Astrocyte (in vitro differentiated cells and primary cell): ENCODE results near the gene REXO1. TPM values are rescaled to one million over a fixed set of nuclear protein-coding genes. Genes with fewer than 3 reads are reported as not detected.

Source experiments
- DNase-seq: peaks from one replicate; pipeline ENCODE4 v3.0.0-alpha.2; 2010; ENCODE audit warnings: low read depth
- FAIRE-seq: peaks from 2 replicates; lab custom pipeline; 2011; peaks lifted over from hg19 to GRCh38; lab: Jason Lieb, UNC
- H2AFZ ChIP-seq: 2 replicates; pipeline ENCODE4 v1.6.0; 2012; ENCODE audit warnings: low read depth, low read length, inconsistent platforms
- H3K27ac ChIP-seq: 2 replicates; pipeline ENCODE4 v1.5.1; 2011; ENCODE audit warnings: low read depth, low read length, inconsistent platforms
- H3K27me3 ChIP-seq: 2 replicates; pipeline ENCODE4 v1.6.0; 2011; ENCODE audit warnings: low read length, inconsistent platforms; ENCODE audit not compliant: insufficient read depth
- H3K36me3 ChIP-seq: 2 replicates; pipeline ENCODE4 v1.5.1; 2011; ENCODE audit warnings: low read length, inconsistent platforms; ENCODE audit not compliant: insufficient read depth
- H3K4me1 ChIP-seq: 2 replicates; pipeline ENCODE4 v1.5.1; 2011; ENCODE audit warnings: low read length, inconsistent platforms; ENCODE audit not compliant: insufficient read depth
- H3K4me2 ChIP-seq: 2 replicates; pipeline ENCODE4 v1.6.0; 2012; ENCODE audit warnings: low read length, inconsistent platforms
- H3K4me3 ChIP-seq: 2 replicates; pipeline ENCODE4 v1.5.1; 2011; ENCODE audit warnings: low read depth, mild to moderate bottlenecking, low read length, inconsistent platforms; ENCODE audit not compliant: insufficient read depth
- H3K79me2 ChIP-seq: 2 replicates; pipeline ENCODE4 v1.6.0; 2012; ENCODE audit warnings: mild to moderate bottlenecking, low read length, inconsistent platforms; ENCODE audit not compliant: insufficient read depth
- H3K9ac ChIP-seq: 2 replicates; pipeline ENCODE4 v1.6.0; 2012; ENCODE audit warnings: mild to moderate bottlenecking, low read length, inconsistent platforms
- H3K9me3 ChIP-seq: 2 replicates; pipeline ENCODE4 v1.5.1; 2012; ENCODE audit warnings: low read depth, mild to moderate bottlenecking, low read length, inconsistent platforms; ENCODE audit not compliant: insufficient read depth
- H4K20me1 ChIP-seq: 2 replicates; pipeline ENCODE4 v1.6.0; 2012; ENCODE audit warnings: low read length, inconsistent platforms; ENCODE audit not compliant: insufficient read depth
- H3K27ac Mint-ChIP-seq: one replicate; pipeline ENCODE4 v1.8.0; 2021; ENCODE audit warnings: mild to moderate bottlenecking, mixed read lengths; ENCODE audit not compliant: unreplicated experiment
- H3K27me3 Mint-ChIP-seq: one replicate; pipeline ENCODE4 v1.8.0; 2021; ENCODE audit warnings: low read depth, mixed read lengths; ENCODE audit not compliant: unreplicated experiment
- H3K36me3 Mint-ChIP-seq: one replicate; pipeline ENCODE4 v1.8.0; 2021; ENCODE audit warnings: low read depth, mixed read lengths; ENCODE audit not compliant: unreplicated experiment
- H3K4me1 Mint-ChIP-seq: one replicate; pipeline ENCODE4 v1.8.0; 2021; ENCODE audit warnings: low read depth, mixed read lengths; ENCODE audit not compliant: unreplicated experiment
- H3K4me3 Mint-ChIP-seq: one replicate; pipeline ENCODE4 v1.8.0; 2021; ENCODE audit warnings: mild to moderate bottlenecking, moderate library complexity, mixed read lengths; ENCODE audit not compliant: unreplicated experiment
- H3K9me3 Mint-ChIP-seq: one replicate; pipeline ENCODE4 v1.8.0; 2021; ENCODE audit warnings: mild to moderate bottlenecking, mixed read lengths; ENCODE audit not compliant: unreplicated experiment
- EZH2 ChIP-seq: IDR thresholded peaks from 2 replicates; pipeline ENCODE4 v1.6.1; 2012; ENCODE audit warnings: mild to moderate bottlenecking, low read length, inconsistent platforms; ENCODE audit not compliant: insufficient read depth
- total RNA-seq: library from RNA; stranded (reverse); gene quantifications from 2 replicates; pipeline ENCODE4 v1.2.1, GENCODE V29; 2021
- TF ChIP-seq, protein P1 (sequence below): IDR thresholded peaks from 2 replicates; pipeline ENCODE4 v1.5.1; 2011; ENCODE audit warnings: low read depth, mild to moderate bottlenecking, inconsistent platforms, low read length, moderate library complexity; ENCODE audit not compliant: insufficient read depth

REXO1 gene
- total RNA-seq, 1 donor from 2014 or later: 35.5 TPM

DNA sequence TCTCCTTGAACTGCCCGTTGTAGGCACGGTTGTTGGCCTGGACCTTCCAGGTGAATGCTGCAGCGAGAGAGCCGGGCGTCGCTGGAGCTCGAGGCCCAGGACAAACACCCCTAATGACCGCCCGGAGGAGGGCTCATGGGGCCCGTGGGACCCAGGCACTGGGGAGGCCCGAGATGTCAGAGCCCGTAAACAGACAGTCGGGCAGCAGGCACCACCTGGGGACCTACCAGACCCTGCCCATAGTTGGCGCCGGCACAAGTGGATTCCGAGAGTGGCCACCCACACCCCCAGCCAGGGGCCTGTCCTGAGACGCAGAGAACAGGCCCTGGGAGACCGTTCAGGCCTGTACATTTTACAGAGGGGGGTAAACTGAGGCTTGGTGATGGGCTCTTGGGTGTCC lies 38.6 kb downstream of the REXO1 start:
- Mint-ChIP-seq H3K27me3 (peaks cover 6% of the 10 kb centered on the region), H3K27ac (no peak overlapping the region), H3K36me3 (peaks cover 7% of the 10 kb centered on the region), H3K4me3 (no peak overlapping the region), H3K4me1 (no peaks in the 10 kb centered on the region), H3K9me3 (peaks cover 2% of the 10 kb centered on the region)
- Histone ChIP-seq H3K4me2 (no peak overlapping the region), H3K27ac (no peak overlapping the region), H2AFZ (no peak overlapping the region), H3K9ac (no peak overlapping the region), H3K9me3 (no peaks in the 10 kb centered on the region), H3K27me3 (no peaks in the 10 kb centered on the region), H3K4me3 (no peak overlapping the region), H3K4me1 (peaks cover 14% of the 10 kb centered on the region), H4K20me1 (no peaks in the 10 kb centered on the region), H3K36me3 (no peaks in the 10 kb centered on the region), H3K79me2 (no peaks in the 10 kb centered on the region)
- FAIRE-seq (no peak), DNase-seq (no peak)
- TF ChIP-seq, protein P1, sequence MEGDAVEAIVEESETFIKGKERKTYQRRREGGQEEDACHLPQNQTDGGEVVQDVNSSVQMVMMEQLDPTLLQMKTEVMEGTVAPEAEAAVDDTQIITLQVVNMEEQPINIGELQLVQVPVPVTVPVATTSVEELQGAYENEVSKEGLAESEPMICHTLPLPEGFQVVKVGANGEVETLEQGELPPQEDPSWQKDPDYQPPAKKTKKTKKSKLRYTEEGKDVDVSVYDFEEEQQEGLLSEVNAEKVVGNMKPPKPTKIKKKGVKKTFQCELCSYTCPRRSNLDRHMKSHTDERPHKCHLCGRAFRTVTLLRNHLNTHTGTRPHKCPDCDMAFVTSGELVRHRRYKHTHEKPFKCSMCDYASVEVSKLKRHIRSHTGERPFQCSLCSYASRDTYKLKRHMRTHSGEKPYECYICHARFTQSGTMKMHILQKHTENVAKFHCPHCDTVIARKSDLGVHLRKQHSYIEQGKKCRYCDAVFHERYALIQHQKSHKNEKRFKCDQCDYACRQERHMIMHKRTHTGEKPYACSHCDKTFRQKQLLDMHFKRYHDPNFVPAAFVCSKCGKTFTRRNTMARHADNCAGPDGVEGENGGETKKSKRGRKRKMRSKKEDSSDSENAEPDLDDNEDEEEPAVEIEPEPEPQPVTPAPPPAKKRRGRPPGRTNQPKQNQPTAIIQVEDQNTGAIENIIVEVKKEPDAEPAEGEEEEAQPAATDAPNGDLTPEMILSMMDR: no peak
- TF ChIP-seq EZH2: no peak

DNA sequence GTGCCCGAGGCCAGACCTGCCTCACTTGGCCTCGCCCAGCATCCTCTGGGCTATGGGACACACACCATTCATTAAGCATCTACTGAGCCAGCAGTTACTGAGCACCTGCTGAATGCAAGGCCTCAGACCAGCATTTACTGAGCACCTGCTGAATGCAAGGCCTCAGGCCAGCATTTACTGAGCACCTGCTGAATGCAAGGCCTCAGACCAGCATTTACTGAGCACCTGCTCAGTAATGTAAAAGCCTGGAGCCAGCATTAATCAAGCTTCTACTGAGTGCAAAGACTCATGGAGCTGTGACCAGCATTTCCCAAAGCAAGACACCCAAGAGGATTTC lies 39.9 kb downstream of the REXO1 start:
- Histone ChIP-seq H3K9ac (no peak overlapping the region), H3K4me3 (no peak overlapping the region), H3K27ac (no peak overlapping the region), H3K27me3 (no peaks in the 10 kb centered on the region), H3K9me3 (no peaks in the 10 kb centered on the region), H2AFZ (no peak overlapping the region), H3K36me3 (no peaks in the 10 kb centered on the region), H4K20me1 (no peaks in the 10 kb centered on the region), H3K4me1 (peaks cover 14% of the 10 kb centered on the region), H3K79me2 (no peaks in the 10 kb centered on the region), H3K4me2 (no peak overlapping the region)
- FAIRE-seq (no peak), DNase-seq (no peak)
- Mint-ChIP-seq H3K27me3 (peaks cover 6% of the 10 kb centered on the region), H3K9me3 (peaks cover 6% of the 10 kb centered on the region), H3K4me3 (no peak overlapping the region), H3K4me1 (no peaks in the 10 kb centered on the region), H3K36me3 (peaks cover 10% of the 10 kb centered on the region), H3K27ac (no peak overlapping the region)
- TF ChIP-seq, protein P1: no peak
- TF ChIP-seq EZH2: no peak

DNA sequence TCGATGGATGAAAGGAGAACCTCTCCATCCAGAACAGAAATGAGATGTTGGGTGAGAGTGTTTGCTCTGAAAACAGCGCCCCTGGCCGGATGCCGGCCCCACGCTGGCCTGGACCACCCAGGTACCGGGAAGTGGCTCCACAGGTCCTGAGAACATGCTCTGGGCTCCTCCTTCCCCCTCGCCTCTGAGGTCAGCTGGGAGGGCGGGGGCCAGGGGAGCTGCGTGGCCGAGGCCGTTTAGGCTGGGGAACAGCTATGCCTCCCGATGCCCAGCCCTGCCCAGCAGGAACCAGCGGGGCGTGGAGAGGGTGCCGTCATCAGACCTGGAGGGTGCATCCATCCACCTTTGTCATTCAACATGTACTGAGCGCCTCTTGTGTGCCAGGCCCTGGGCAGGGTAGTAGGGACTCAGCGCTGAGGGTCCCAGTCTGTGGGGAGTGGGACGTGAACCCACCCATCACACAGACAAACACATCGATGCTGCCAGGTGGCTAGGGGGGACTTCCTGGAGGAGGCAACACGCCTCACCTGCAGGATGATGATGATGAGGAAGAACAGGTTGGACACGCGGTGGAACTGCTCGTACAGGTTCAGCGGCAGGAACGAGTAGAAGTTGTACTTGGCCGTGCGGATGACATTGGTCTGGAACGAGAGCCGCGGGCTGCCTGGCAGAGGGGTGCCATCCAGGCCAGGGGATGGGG lies 40.4 kb downstream of the REXO1 start:
- TF ChIP-seq EZH2: no peak
- TF ChIP-seq, protein P1: no peak
- Mint-ChIP-seq H3K27me3 (peaks cover 11% of the 10 kb centered on the region), H3K4me1 (no peaks in the 10 kb centered on the region), H3K36me3 (peaks cover 15% of the 10 kb centered on the region), H3K4me3 (no peak overlapping the region), H3K27ac (no peak overlapping the region), H3K9me3 (peaks cover 6% of the 10 kb centered on the region)
- no peaks in the 10 kb centered on the region for H3K79me2 ChIP-seq
- peaks cover 10% of the 10 kb centered on the region for H3K4me1 ChIP-seq
- H4K20me1 ChIP-seq: no peaks in the 10 kb centered on the region
- no peak overlapping the region for H3K27ac ChIP-seq
- no peak overlapping the region for H3K4me3 ChIP-seq
- FAIRE-seq (no peak), DNase-seq (no peak)
- H3K36me3 ChIP-seq: no peaks in the 10 kb centered on the region
- no peak overlapping the region for H3K4me2 ChIP-seq
- no peaks in the 10 kb centered on the region for H3K27me3 ChIP-seq
- H3K9me3 ChIP-seq: no peaks in the 10 kb centered on the region
- H3K9ac ChIP-seq: no peak overlapping the region
- H2AFZ ChIP-seq: no peak overlapping the region
